ENCODE results near the gene NKX1-1.

GRCh38 chr4:1411436-1412375 is 5.5 kb upstream of the NKX1-1 start:
- TF ChIP-seq POLR2A (IDR thresholded peaks at IDR 0.05) (no peak), CTCF (IDR thresholded peaks at IDR 0.05) (no peak), EP300 (IDR thresholded peaks at IDR 0.05) (no peak), POLR2AphosphoS5 (IDR thresholded peaks at IDR 0.05) (no peak)

Data from suprapubic skin (tissue), 4 donors.